IMR-90 (cell line): Measurements from ENCODE around the gene PEAK3. TPM values are rescaled to one million over a fixed set of nuclear protein-coding genes. Genes with fewer than 3 reads are reported as not detected.
A peak's percentile ranks its signal among the peaks of the same experiment; 100 is the strongest.

Experiments
- ATAC-seq: fragments of 200-7000 bp; cut with Tn5 transposase; 2 replicates; pipeline ENCODE4 v1.9.1; 2020; ENCODE audit warnings: low read depth, mild to moderate bottlenecking, moderate library complexity
- BruUV-seq: library from RNA; stranded (reverse); fragments of 400-500 nt; replicated peaks from 2 replicates; lab custom pipeline; 2021; lab: Mats Ljungman, UMichigan
- CTCF ChIA-PET: fragments of 300-600 bp; formaldehyde crosslinking; extraction: SDS; loops from one replicate; lab custom pipeline; 2021; ENCODE audit warnings: antibody characterized with exemption; lab: Yijun Ruan, JAX
- POLR2A ChIA-PET: fragments of 300-600 bp; sonication (Branson Sonifier 250); formaldehyde crosslinking; loops from one replicate; lab custom pipeline; 2022; ENCODE audit warnings: antibody characterized with exemption; ENCODE audit not compliant: unreplicated experiment; lab: Charles Lee
- DNase-seq: peaks from one replicate; pipeline ENCODE4 v3.0.0; 2013
- H2AFZ ChIP-seq: replicated peaks from 2 replicates; pipeline ENCODE3; 2013; ENCODE audit warnings: low read length, mild to moderate bottlenecking; ENCODE audit not compliant: poor library complexity
- H2AK5ac ChIP-seq: 2 replicates; pipeline ENCODE4 v1.6.1; 2013; ENCODE audit warnings: low read depth, low read length, inconsistent platforms
- H2AK9ac ChIP-seq: replicated peaks from 2 replicates; pipeline ENCODE3; 2013; ENCODE audit warnings: mild to moderate bottlenecking, low read depth, low read length, moderate library complexity; ENCODE audit not compliant: poor library complexity
- H2BK120ac ChIP-seq: 2 replicates; pipeline ENCODE4 v1.6.1; 2013; ENCODE audit warnings: low read depth, low read length, inconsistent platforms
- H2BK15ac ChIP-seq: 3 replicates; pipeline ENCODE4 v1.6.1; 2013; ENCODE audit warnings: low read depth, low read length, inconsistent platforms
- H2BK20ac ChIP-seq: 2 replicates; pipeline ENCODE4 v1.6.1; 2013; ENCODE audit warnings: low read depth, mild to moderate bottlenecking, inconsistent platforms, low read length, moderate library complexity
- H2BK5ac ChIP-seq: 2 replicates; pipeline ENCODE4 v1.6.1; 2013; ENCODE audit warnings: mild to moderate bottlenecking, low read depth, low read length, inconsistent platforms; ENCODE audit not compliant: poor library complexity, severe bottlenecking
- H3K14ac ChIP-seq: replicated peaks from 2 replicates; pipeline ENCODE4 v1.6.1; 2013; ENCODE audit warnings: low read depth, low read length, inconsistent platforms
- H3K18ac ChIP-seq: 2 replicates; pipeline ENCODE4 v1.6.1; 2013; ENCODE audit warnings: low read depth, low read length, control low read depth
- H3K23ac ChIP-seq: 2 replicates; pipeline ENCODE4 v1.6.1; 2013; ENCODE audit warnings: low read depth, low read length, inconsistent platforms
- H3K27ac ChIP-seq: 2 replicates; pipeline ENCODE4 v1.5.1; 2013; ENCODE audit warnings: mild to moderate bottlenecking, control low read depth, low read length; ENCODE audit not compliant: insufficient read depth
- H3K27me3 ChIP-seq: 2 replicates; pipeline ENCODE4 v1.6.1; 2013; ENCODE audit warnings: low read length; ENCODE audit not compliant: control insufficient read depth, insufficient read depth
- H3K36me3 ChIP-seq: 2 replicates; pipeline ENCODE4 v1.6.1; 2013; ENCODE audit warnings: low read length, mixed read lengths; ENCODE audit not compliant: control insufficient read depth, insufficient read depth
- H3K4ac ChIP-seq: 2 replicates; pipeline ENCODE4 v1.6.1; 2013; ENCODE audit warnings: low read depth, low read length, inconsistent platforms
- H3K4me1 ChIP-seq: 2 replicates; pipeline ENCODE4 v1.6.1; 2013; ENCODE audit warnings: low read length, mixed read lengths; ENCODE audit not compliant: control insufficient read depth, insufficient read depth
- H3K4me2 ChIP-seq: 2 replicates; pipeline ENCODE4 v1.6.1; 2013; ENCODE audit warnings: low read depth, mild to moderate bottlenecking, control low read depth, low read length, moderate library complexity
- H3K4me3 ChIP-seq: 2 replicates; pipeline ENCODE4 v1.5.1; 2013; ENCODE audit warnings: low read depth, mild to moderate bottlenecking, control low read depth, low read length, moderate library complexity; ENCODE audit not compliant: insufficient read depth
- H3K56ac ChIP-seq: 2 replicates; pipeline ENCODE4 v1.6.1; 2013; ENCODE audit warnings: low read length, inconsistent platforms; ENCODE audit not compliant: insufficient read depth; ENCODE audit errors: extremely low read depth
- H3K79me1 ChIP-seq, 2 experiments: 2 replicates each; pipeline ENCODE4 v1.6.1; 2013; ENCODE audit warnings: low read length in 2 of 2, inconsistent platforms in 1 of 2, low read depth in 1 of 2
- H3K9ac ChIP-seq: 2 replicates; pipeline ENCODE4 v1.6.1; 2013; ENCODE audit warnings: low read depth, low read length, control low read depth
- H3K9me1 ChIP-seq: 2 replicates; pipeline ENCODE4 v1.6.1; 2013; ENCODE audit warnings: low read length, inconsistent platforms; ENCODE audit not compliant: insufficient read depth
- H3K9me3 ChIP-seq: 2 replicates; pipeline ENCODE4 v1.6.1; 2013; ENCODE audit warnings: low read length; ENCODE audit not compliant: control insufficient read depth, insufficient read depth
- H4K20me1 ChIP-seq: 2 replicates; pipeline ENCODE4 v1.6.1; 2013; ENCODE audit warnings: low read length, inconsistent platforms; ENCODE audit not compliant: insufficient read depth
- H4K5ac ChIP-seq: 2 replicates; pipeline ENCODE4 v1.6.1; 2013; ENCODE audit warnings: mild to moderate bottlenecking, low read depth, low read length, control low read depth
- H4K8ac ChIP-seq, 2 experiments: 2 replicates each; pipeline ENCODE4 v1.6.1; 2013; ENCODE audit warnings: low read depth in 2 of 2, low read length in 2 of 2, control low read depth in 1 of 2, inconsistent platforms in 1 of 2
- H4K91ac ChIP-seq: 2 replicates; pipeline ENCODE4 v1.6.1; 2013; ENCODE audit warnings: low read depth, low read length, inconsistent platforms; ENCODE audit not compliant: insufficient read depth
- CEBPB ChIP-seq: IDR thresholded peaks from 2 replicates; pipeline ENCODE4 v1.6.1; 2012; ENCODE audit warnings: low read depth, low read length, improper control_type of control experiment
- CTCF ChIP-seq: conservative IDR thresholded peaks from 2 replicates; pipeline ENCODE4 v1.5.1; 2012; ENCODE audit warnings: mild to moderate bottlenecking, low read depth, low read length, improper control_type of control experiment
- ELK1 ChIP-seq: fragments of 150-350 bp; IDR thresholded peaks from 2 replicates; pipeline ENCODE4 v1.6.1; 2016; ENCODE audit warnings: low read depth, mild to moderate bottlenecking, low read length, moderate library complexity, borderline replicate concordance
- FOS ChIP-seq: fragments of 150-350 bp; IDR thresholded peaks from 2 replicates; pipeline ENCODE4 v1.6.1; 2016; ENCODE audit warnings: low read depth, low read length
- MAFK ChIP-seq: IDR thresholded peaks from 2 replicates; pipeline ENCODE4 v1.6.1; 2012; ENCODE audit warnings: low read depth, low read length, improper control_type of control experiment
- MAZ ChIP-seq: IDR thresholded peaks from 2 replicates; pipeline ENCODE4 v1.6.1; 2012; ENCODE audit warnings: low read depth, mild to moderate bottlenecking, low read length, improper control_type of control experiment, moderate library complexity, borderline replicate concordance
- NFE2L2 ChIP-seq: fragments of 150-350 bp; IDR thresholded peaks from 2 replicates; pipeline ENCODE4 v1.6.1; 2016; ENCODE audit warnings: low read depth, mild to moderate bottlenecking, low read length
- POLR2A ChIP-seq: IDR thresholded peaks from 2 replicates; pipeline ENCODE4 v1.6.1; 2012; ENCODE audit warnings: mild to moderate bottlenecking, low read depth, low read length
- RAD21 ChIP-seq: IDR thresholded peaks from 2 replicates; pipeline ENCODE4 v1.6.1; 2012; ENCODE audit warnings: low read length, improper control_type of control experiment
- RCOR1 ChIP-seq: IDR thresholded peaks from 2 replicates; pipeline ENCODE4 v1.6.1; 2012; ENCODE audit warnings: mild to moderate bottlenecking, low read length, improper control_type of control experiment; ENCODE audit not compliant: insufficient replicate concordance
- RFX5 ChIP-seq: IDR thresholded peaks from 2 replicates; pipeline ENCODE4 v1.8.0; 2012; ENCODE audit warnings: low read depth, mild to moderate bottlenecking, low read length, moderate library complexity
- SMC3 ChIP-seq: fragments of 150-350 bp; IDR thresholded peaks from 2 replicates; pipeline ENCODE4 v1.6.1; 2016; ENCODE audit warnings: low read depth, mild to moderate bottlenecking, antibody characterized with exemption, low read length, moderate library complexity
- USF2 ChIP-seq: fragments of 150-350 bp; IDR thresholded peaks from 2 replicates; pipeline ENCODE4 v1.6.1; 2017; ENCODE audit warnings: mild to moderate bottlenecking, antibody characterized with exemption, low read length, low read depth
- WGBS, 2 experiments: methylation state at CpG; one replicate each; pipeline versions ENCODE4 v1.1.5 to v1.1.7; 2013; ENCODE audit warnings: missing lambda C conversion rate in 2 of 2; ENCODE audit not compliant: insufficient read length in 1 of 2; ENCODE audit errors: extremely low coverage in 2 of 2; 5-methylcytosine and 5-hydroxymethylcytosine counted together
- dilution Hi-C: fragments of 300-500 bp; cut with HindIII; formaldehyde crosslinking; loops from one replicate; pipeline ENCODE4 v1.14.3; 2018; ENCODE audit warnings: low sequenced_read_pairs; ENCODE audit not compliant: unreplicated experiment
- in situ Hi-C: fragments of 300-500 bp; cut with MboI; formaldehyde crosslinking; loops from 3 replicates; pipeline ENCODE4 v1.14.3; 2019; ENCODE audit warnings: low sequenced_read_pairs, inconsistent platforms, mixed read lengths
- intact Hi-C: fragments of 100-400 bp; cut with micrococcal nuclease; formaldehyde crosslinking; loops from 2 replicates; pipeline ENCODE4 v1.10.0; 2022
- polyA plus RNA-seq, 3 experiments: library from polyadenylated mRNA; depleted of rRNA; stranded (reverse); fragments of >200 nt; gene quantifications; 2 replicates each; pipeline ENCODE4 v1.2.3, GENCODE V29; 2012; ENCODE audit warnings: low replicate concordance in 1 of 3
- total RNA-seq: library from RNA; depleted of rRNA; stranded (reverse); fragments of >200 nt; gene quantifications from 2 replicates; pipeline ENCODE4 v1.2.3, GENCODE V29; 2012

The PEAK3 gene
- total and polyA plus RNA-seq, 2 of the 4 experiments (the other 2 are of a cell fraction), result under 0.01 to 0.09 TPM

GRCh38 chr19:2290441-2291184 lies 8.6 kb upstream of the PEAK3 start:
- no TSS peak for BruUV-seq
- no peak overlapping the region for H3K4ac ChIP-seq
- H3K9ac ChIP-seq, result no peak overlapping the region
- peaks cover 5% of the 10 kb centered on the region for H3K4me1 ChIP-seq
- ChIA-PET CTCF (interaction anchor here (1.1 to 1.6 kb wide), 2 partner anchors 25 to 55 kb away, joined by 4 read pairs; partner anchors contain the start of gene PLEKHJ1), POLR2A (no interaction called here)
- H3K79me1 ChIP-seq, result no peaks in the 10 kb centered on the region
- no peak overlapping the region for H3K23ac ChIP-seq
- H3K27ac ChIP-seq, result no peak overlapping the region
- dilution Hi-C loops, result no loop called here
- peak overlapping the region; percentile 43 for H2AFZ ChIP-seq
- H2BK15ac ChIP-seq, result no peak overlapping the region
- H3K56ac ChIP-seq, result no peak overlapping the region
- no peak overlapping the region for H2BK5ac ChIP-seq
- intact Hi-C loops, result no loop called here
- no peak overlapping the region for H2BK120ac ChIP-seq
- in situ Hi-C loops, result no loop called here
- TF ChIP-seq CEBPB, result no peak
- no peak for TF ChIP-seq CTCF
- no peak for TF ChIP-seq RAD21
- no peak for TF ChIP-seq RCOR1
- no peak for TF ChIP-seq NFE2L2
- TF ChIP-seq SMC3, result no peak
- TF ChIP-seq FOS, result no peak
- TF ChIP-seq USF2, result no peak
- TF ChIP-seq MAFK, result no peak
- TF ChIP-seq POLR2A, result no peak
- TF ChIP-seq ELK1, result no peak
- TF ChIP-seq MAZ, result no peak
- no peak for TF ChIP-seq RFX5
- H3K4me3 ChIP-seq, result no peak overlapping the region
- no peak overlapping the region for H2AK5ac ChIP-seq
- no peaks in the 10 kb centered on the region for H3K9me1 ChIP-seq
- no peaks in the 10 kb centered on the region for H3K9me3 ChIP-seq
- H4K91ac ChIP-seq, result no peak overlapping the region
- H3K18ac ChIP-seq, result no peak overlapping the region
- H2BK20ac ChIP-seq, result no peak overlapping the region
- H4K8ac ChIP-seq, result no peak overlapping the region
- H3K36me3 ChIP-seq, result no peaks in the 10 kb centered on the region
- no peak for ATAC-seq
- WGBS, 2 experiments, result 10% methylated on average over 39 of the region's 82 CpGs; no CpG with 5 or more reads in 1 of the 2 experiments
- DNase-seq, result no peak
- H3K14ac ChIP-seq, result no peak overlapping the region
- H3K4me2 ChIP-seq, result no peak overlapping the region
- H2AK9ac ChIP-seq, result peak overlapping the region; percentile 28
- H3K27me3 ChIP-seq, result peaks cover 68% of the 10 kb centered on the region
- H4K5ac ChIP-seq, result no peak overlapping the region
- peaks cover 26% of the 10 kb centered on the region for H4K20me1 ChIP-seq
